Osteocyte (in vitro differentiated cells): Measurements from ENCODE around the gene LHX1. TPM values are rescaled to one million over a fixed set of nuclear protein-coding genes. Genes with fewer than 3 reads are reported as not detected.

Source experiments
- DNase-seq: peaks from one replicate; pipeline ENCODE4 v3.0.0; 2021; ENCODE audit warnings: mixed read lengths; ENCODE audit not compliant: unreplicated experiment; ENCODE audit errors: extremely low spot score
- H3K27ac Mint-ChIP-seq: one replicate; pipeline ENCODE4 v1.8.0; 2021; ENCODE audit warnings: mild to moderate bottlenecking, mixed read lengths; ENCODE audit not compliant: unreplicated experiment
- H3K27me3 Mint-ChIP-seq: one replicate; pipeline ENCODE4 v1.8.0; 2021; ENCODE audit warnings: mixed read lengths; ENCODE audit not compliant: unreplicated experiment
- H3K36me3 Mint-ChIP-seq: one replicate; pipeline ENCODE4 v1.8.0; 2021; ENCODE audit warnings: mixed read lengths; ENCODE audit not compliant: unreplicated experiment
- H3K4me1 Mint-ChIP-seq: one replicate; pipeline ENCODE4 v1.8.0; 2021; ENCODE audit warnings: mixed read lengths; ENCODE audit not compliant: unreplicated experiment
- H3K4me3 Mint-ChIP-seq: one replicate; pipeline ENCODE4 v1.8.0; 2021; ENCODE audit warnings: mild to moderate bottlenecking, moderate library complexity, mixed read lengths; ENCODE audit not compliant: unreplicated experiment
- H3K9me3 Mint-ChIP-seq: one replicate; pipeline ENCODE4 v1.8.0; 2021; ENCODE audit warnings: mixed read lengths; ENCODE audit not compliant: unreplicated experiment
- CTCF ChIP-seq: fragments of 200-600 bp; sonication (generic); IDR thresholded peaks from 2 replicates; pipeline ENCODE4 v1.5.0; 2021; ENCODE audit warnings: antibody characterized with exemption, mild to moderate bottlenecking, moderate library complexity
- total RNA-seq: library from RNA; stranded (reverse); gene quantifications from 2 replicates; pipeline ENCODE4 v1.2.1, GENCODE V29; 2021

Gene LHX1
- total RNA-seq, 1 donor from 2014 or later, result not detected

GRCh38 chr17:36979565-36979941 is 42.3 kb downstream of the LHX1 start:
- Mint-ChIP-seq H3K4me3 (no peak overlapping the region), H3K27ac (peak overlapping the region; percentile 81), H3K36me3 (peaks cover 17% of the 10 kb centered on the region), H3K4me1 (peaks cover 30% of the 10 kb centered on the region), H3K27me3 (no peaks in the 10 kb centered on the region), H3K9me3 (no peaks in the 10 kb centered on the region)
- TF ChIP-seq CTCF, result no peak
- DNase-seq, result no peak

GRCh38 chr17:36980280-36980761 is 43.0 kb downstream of the LHX1 start:
- Mint-ChIP-seq H3K4me3 (no peak overlapping the region), H3K27me3 (no peaks in the 10 kb centered on the region), H3K9me3 (no peaks in the 10 kb centered on the region), H3K27ac (peak overlapping the region; percentile 81), H3K36me3 (peaks cover 14% of the 10 kb centered on the region), H3K4me1 (peaks cover 30% of the 10 kb centered on the region)
- no peak for TF ChIP-seq CTCF
- no peak for DNase-seq

- H3K4me3 Mint-ChIP-seq, result no peak overlapping the region
- TF ChIP-seq CTCF, result no peak
- DNase-seq, result no peak
- no peak overlapping the region for H3K27ac Mint-ChIP-seq
- peaks cover 26% of the 10 kb centered on the region for H3K36me3 Mint-ChIP-seq
- H3K4me1 Mint-ChIP-seq, result peaks cover 30% of the 10 kb centered on the region
- no peaks in the 10 kb centered on the region for H3K9me3 Mint-ChIP-seq
- no peaks in the 10 kb centered on the region for H3K27me3 Mint-ChIP-seq
These were observed 46.3 kb downstream of the LHX1 start for GRCh38 chr17:36983618-36984017.

GRCh38 chr17:36989173-36989572 is 51.9 kb downstream of the LHX1 start:
- H3K27ac Mint-ChIP-seq, result no peak overlapping the region
- TF ChIP-seq CTCF, result no peak
- H3K9me3 Mint-ChIP-seq, result no peaks in the 10 kb centered on the region
- H3K4me3 Mint-ChIP-seq, result no peak overlapping the region
- no peak for DNase-seq
- peaks cover 42% of the 10 kb centered on the region for H3K36me3 Mint-ChIP-seq
- no peaks in the 10 kb centered on the region for H3K4me1 Mint-ChIP-seq
- H3K27me3 Mint-ChIP-seq, result no peaks in the 10 kb centered on the region

- no peaks in the 10 kb centered on the region for H3K4me1 Mint-ChIP-seq
- TF ChIP-seq CTCF, result no peak
- peaks cover 61% of the 10 kb centered on the region for H3K36me3 Mint-ChIP-seq
- no peak for DNase-seq
- H3K9me3 Mint-ChIP-seq, result peaks cover 6% of the 10 kb centered on the region
- no peak overlapping the region for H3K27ac Mint-ChIP-seq
- H3K27me3 Mint-ChIP-seq, result no peaks in the 10 kb centered on the region
- H3K4me3 Mint-ChIP-seq, result no peak overlapping the region
These were observed 55.4 kb downstream of the LHX1 start for GRCh38 chr17:36992701-36993100.
